PC-3 (cell line): ENCODE data around the gene ARHGAP26. TPM values are rescaled to one million over a fixed set of nuclear protein-coding genes. Genes with fewer than 3 reads are reported as not detected.

Source experiments
- ATAC-seq: fragments of 200-7000 bp; cut with Tn5 transposase; 2 replicates; pipeline ENCODE4 v1.9.1; 2020; ENCODE audit warnings: mild to moderate bottlenecking, moderate library complexity
- BruUV-seq: library from RNA; stranded (reverse); fragments of 400-500 nt; replicated peaks from 2 replicates; lab custom pipeline; 2021; lab: Mats Ljungman, UMichigan
- CTCF ChIA-PET: fragments of 300-600 bp; sonication (Branson Sonifier 250); formaldehyde crosslinking; loops from one replicate; lab custom pipeline; 2022; ENCODE audit warnings: antibody characterized with exemption; lab: Charles Lee
- POLR2A ChIA-PET: fragments of 300-600 bp; sonication (Branson Sonifier 250); formaldehyde crosslinking; loops from one replicate; lab custom pipeline; 2022; ENCODE audit warnings: antibody characterized with exemption; ENCODE audit not compliant: unreplicated experiment; lab: Charles Lee
- DNase-seq: peaks from one replicate; pipeline ENCODE4 v3.0.0-alpha.2; 2015
- H2AFZ ChIP-seq: fragments of 300-600 bp; sonication (generic); 2 replicates; pipeline ENCODE4 v1.6.0; 2016; ENCODE audit warnings: antibody characterized with exemption, low read length
- H3F3A ChIP-seq: fragments of 300-600 bp; sonication (generic); one replicate; pipeline ENCODE4 v1.6.0; 2017; ENCODE audit warnings: antibody characterized with exemption, low read length, control low read depth, mild to moderate bottlenecking; ENCODE audit not compliant: unreplicated experiment
- H3K27ac ChIP-seq: fragments of 300-600 bp; sonication (generic); 2 replicates; pipeline ENCODE4 v1.5.1; 2016; ENCODE audit warnings: mild to moderate bottlenecking, low read length
- H3K27me3 ChIP-seq: fragments of 300-600 bp; sonication (generic); 2 replicates; pipeline ENCODE4 v1.6.1; 2016; ENCODE audit warnings: low read length, mixed read lengths
- H3K36me3 ChIP-seq: fragments of 300-600 bp; sonication (generic); 2 replicates; pipeline ENCODE4 v1.6.1; 2016; ENCODE audit warnings: low read depth, mixed run types, low read length, mixed read lengths
- H3K4me1 ChIP-seq: fragments of 300-600 bp; sonication (generic); 2 replicates; pipeline ENCODE4 v1.5.1; 2016; ENCODE audit warnings: low read length; ENCODE audit not compliant: insufficient read depth
- H3K4me2 ChIP-seq: fragments of 300-600 bp; sonication (generic); 2 replicates; pipeline ENCODE4 v1.6.0; 2016; ENCODE audit warnings: low read length
- H3K4me3 ChIP-seq: fragments of 300-600 bp; sonication (generic); 2 replicates; pipeline ENCODE4 v1.5.1; 2016; ENCODE audit warnings: mild to moderate bottlenecking, low read length, mixed read lengths
- H3K79me2 ChIP-seq: fragments of 300-600 bp; sonication (generic); 2 replicates; pipeline ENCODE4 v1.6.1; 2017; ENCODE audit warnings: low read length, mixed read lengths
- H3K9ac ChIP-seq: fragments of 300-600 bp; sonication (generic); 2 replicates; pipeline ENCODE4 v1.6.0; 2016; ENCODE audit warnings: mild to moderate bottlenecking, low read length
- H3K9me2 ChIP-seq: fragments of 300-600 bp; sonication (generic); replicated peaks from 2 replicates; pipeline ENCODE4 v1.6.1; 2016; ENCODE audit warnings: mixed run types, low read length, mixed read lengths
- H3K9me3 ChIP-seq: fragments of 300-600 bp; sonication (generic); 2 replicates; pipeline ENCODE4 v1.6.1; 2016; ENCODE audit warnings: low read length, mixed read lengths
- H4K20me1 ChIP-seq: fragments of 300-600 bp; sonication (generic); 2 replicates; pipeline ENCODE4 v1.6.1; 2016; ENCODE audit warnings: low read length, mixed read lengths
- EZH2 ChIP-seq: fragments of 300-600 bp; sonication (generic); IDR thresholded peaks from one replicate; pipeline ENCODE4 v1.6.1; 2017; ENCODE audit warnings: antibody characterized with exemption, mild to moderate bottlenecking, low read length; ENCODE audit not compliant: unreplicated experiment
- EZH2phosphoT487 ChIP-seq: fragments of 300-600 bp; sonication (generic); IDR thresholded peaks from 2 replicates; pipeline ENCODE4 v1.6.1; 2018; ENCODE audit warnings: mild to moderate bottlenecking, antibody characterized with exemption, low read length, borderline replicate concordance
- intact Hi-C: fragments of 100-400 bp; cut with micrococcal nuclease; formaldehyde crosslinking; loops from 2 replicates; pipeline ENCODE4 v1.9.0; 2023
- total RNA-seq: library from RNA; depleted of rRNA; stranded (reverse); fragments of >200 nt; gene quantifications from 2 replicates; pipeline ENCODE4 v1.2.3, GENCODE V29; 2014
- TF ChIP-seq, protein P1 (sequence below): fragments of 300-600 bp; sonication (generic); conservative IDR thresholded peaks from 2 replicates; pipeline ENCODE4 v1.5.1; 2017; ENCODE audit warnings: antibody characterized with exemption, low read depth, mild to moderate bottlenecking, low read length

Gene ARHGAP26
- total RNA-seq, 1 experiment from 2014 or later: 11.7 TPM

DNA sequence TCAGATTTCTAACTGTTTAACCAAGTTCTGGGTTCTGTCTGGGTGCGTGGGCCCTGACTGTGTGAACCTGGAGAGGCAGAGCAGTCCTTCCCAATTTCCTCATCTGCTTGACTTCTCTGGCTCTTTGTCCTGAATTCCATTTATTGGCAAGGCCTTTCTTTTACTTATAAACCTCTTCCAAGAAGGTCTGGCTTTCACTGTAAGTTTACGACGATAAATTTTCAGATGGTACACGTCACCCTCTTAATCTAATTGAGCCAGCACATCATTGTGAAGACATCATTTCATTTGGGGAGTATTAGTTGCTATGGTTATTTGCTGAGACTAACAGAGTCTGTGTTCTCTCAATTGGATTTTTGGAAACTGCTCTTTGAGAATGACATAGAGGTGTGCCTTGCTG, 92.4 kb downstream of the ARHGAP26 start:
- no peaks in the 10 kb centered on the region for H3K9me2 ChIP-seq
- H3K4me1 ChIP-seq: peaks cover 13% of the 10 kb centered on the region
- no peaks in the 10 kb centered on the region for H3F3A ChIP-seq
- DNase-seq: no peak
- H3K4me2 ChIP-seq: no peak overlapping the region
- H3K27me3 ChIP-seq: no peaks in the 10 kb centered on the region
- BruUV-seq: no TSS peak
- no peak overlapping the region for H3K9ac ChIP-seq
- ATAC-seq: no peak
- ChIA-PET POLR2A (no interaction called here), CTCF (no interaction called here)
- no peak overlapping the region for H3K4me3 ChIP-seq
- no peak overlapping the region for H3K27ac ChIP-seq
- TF ChIP-seq EZH2: no peak
- TF ChIP-seq EZH2phosphoT487: no peak
- TF ChIP-seq, protein P1, sequence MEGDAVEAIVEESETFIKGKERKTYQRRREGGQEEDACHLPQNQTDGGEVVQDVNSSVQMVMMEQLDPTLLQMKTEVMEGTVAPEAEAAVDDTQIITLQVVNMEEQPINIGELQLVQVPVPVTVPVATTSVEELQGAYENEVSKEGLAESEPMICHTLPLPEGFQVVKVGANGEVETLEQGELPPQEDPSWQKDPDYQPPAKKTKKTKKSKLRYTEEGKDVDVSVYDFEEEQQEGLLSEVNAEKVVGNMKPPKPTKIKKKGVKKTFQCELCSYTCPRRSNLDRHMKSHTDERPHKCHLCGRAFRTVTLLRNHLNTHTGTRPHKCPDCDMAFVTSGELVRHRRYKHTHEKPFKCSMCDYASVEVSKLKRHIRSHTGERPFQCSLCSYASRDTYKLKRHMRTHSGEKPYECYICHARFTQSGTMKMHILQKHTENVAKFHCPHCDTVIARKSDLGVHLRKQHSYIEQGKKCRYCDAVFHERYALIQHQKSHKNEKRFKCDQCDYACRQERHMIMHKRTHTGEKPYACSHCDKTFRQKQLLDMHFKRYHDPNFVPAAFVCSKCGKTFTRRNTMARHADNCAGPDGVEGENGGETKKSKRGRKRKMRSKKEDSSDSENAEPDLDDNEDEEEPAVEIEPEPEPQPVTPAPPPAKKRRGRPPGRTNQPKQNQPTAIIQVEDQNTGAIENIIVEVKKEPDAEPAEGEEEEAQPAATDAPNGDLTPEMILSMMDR: no peak
- H3K36me3 ChIP-seq: no peaks in the 10 kb centered on the region
- intact Hi-C loops: no loop called here
- no peaks in the 10 kb centered on the region for H4K20me1 ChIP-seq
- peaks cover 14% of the 10 kb centered on the region; the same call in 1 of the 2 replicates for H3K79me2 ChIP-seq
- H2AFZ ChIP-seq: no peak overlapping the region
- H3K9me3 ChIP-seq: no peaks in the 10 kb centered on the region

DNA sequence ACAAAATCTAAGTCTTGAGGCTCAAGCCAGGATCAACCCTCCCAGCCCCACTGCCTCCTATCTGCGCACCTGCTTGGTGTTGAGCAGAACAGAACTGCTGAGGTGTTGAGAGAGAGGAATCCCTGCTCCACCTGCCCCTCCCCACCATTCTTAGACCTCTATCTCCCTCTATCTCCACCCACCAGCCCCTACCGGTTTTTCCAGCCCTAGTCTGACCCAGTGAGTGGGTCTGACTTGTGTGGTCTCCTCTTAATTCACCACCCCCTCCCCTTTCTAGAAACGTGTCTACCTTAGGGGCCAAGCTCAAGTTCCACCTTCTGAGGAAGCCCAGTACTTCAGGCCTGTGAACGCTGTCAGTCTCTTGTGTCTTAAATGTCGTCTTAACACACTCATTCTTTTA, 93.7 kb downstream of the ARHGAP26 start:
- no peaks in the 10 kb centered on the region for H3K9me3 ChIP-seq
- TF ChIP-seq EZH2 (no peak), EZH2phosphoT487 (no peak)
- TF ChIP-seq, protein P1: no peak
- no peak overlapping the region for H3K4me2 ChIP-seq
- H3K4me1 ChIP-seq: peaks cover 13% of the 10 kb centered on the region
- no peaks in the 10 kb centered on the region for H3K27me3 ChIP-seq
- H3K4me3 ChIP-seq: no peak overlapping the region
- H3K27ac ChIP-seq: no peak overlapping the region
- H4K20me1 ChIP-seq: no peaks in the 10 kb centered on the region
- no TSS peak for BruUV-seq
- no peak overlapping the region for H2AFZ ChIP-seq
- CTCF ChIA-PET: no interaction called here
- no peak overlapping the region for H3K9ac ChIP-seq
- ATAC-seq (no peak), DNase-seq (no peak)
- intact Hi-C loops: no loop called here
- POLR2A ChIA-PET: no interaction called here
- no peaks in the 10 kb centered on the region for H3F3A ChIP-seq
- no peaks in the 10 kb centered on the region for H3K36me3 ChIP-seq
- no peaks in the 10 kb centered on the region for H3K9me2 ChIP-seq
- H3K79me2 ChIP-seq: peaks cover 16% of the 10 kb centered on the region

DNA sequence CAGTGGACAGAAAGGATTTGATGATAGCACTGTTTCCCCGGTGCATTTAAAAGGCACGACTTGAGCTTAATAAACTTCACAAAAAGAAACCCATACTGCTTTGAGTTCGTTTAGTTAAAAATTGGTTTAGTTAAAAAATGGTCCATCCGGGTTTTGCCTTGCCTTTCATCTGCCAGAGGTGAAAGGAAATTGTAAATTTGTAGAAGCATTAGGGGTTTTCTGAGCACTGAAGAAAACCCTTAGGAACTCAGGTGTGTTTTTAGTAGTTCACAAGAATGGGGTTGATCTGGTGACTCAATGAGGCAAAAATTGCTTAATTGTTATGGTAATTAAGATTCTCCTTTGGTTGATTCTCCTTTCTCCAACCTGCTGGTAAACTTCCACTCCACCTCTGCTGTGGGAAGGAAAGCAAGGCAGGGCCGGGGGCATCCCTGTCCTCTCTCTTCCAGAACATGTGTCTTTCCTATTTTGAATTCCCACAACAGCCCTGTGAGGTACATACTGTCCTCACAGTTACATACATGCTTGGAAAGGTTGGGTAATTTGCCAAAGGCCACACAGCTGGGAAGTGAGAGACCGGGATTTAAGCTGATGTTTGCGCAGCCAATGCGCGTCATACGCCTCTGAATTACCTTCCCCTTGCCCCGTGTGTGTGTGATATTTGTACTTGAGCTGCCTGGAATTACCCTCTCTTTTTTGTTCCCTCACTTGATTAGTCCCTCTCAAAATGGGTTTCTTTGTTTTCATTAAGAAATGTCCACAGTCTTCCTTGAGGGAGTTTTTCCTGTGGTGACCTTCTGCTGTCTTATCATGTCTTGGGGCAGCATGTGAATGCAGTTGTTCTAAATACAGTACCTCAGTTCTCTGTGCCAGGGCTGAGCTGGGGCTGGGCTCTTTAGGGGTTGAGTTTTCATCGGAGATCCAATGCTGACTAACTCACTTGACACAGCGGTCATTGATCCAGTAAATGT, 94.4 kb downstream of the ARHGAP26 start:
- no peaks in the 10 kb centered on the region for H3F3A ChIP-seq
- H3K79me2 ChIP-seq: peaks cover 19% of the 10 kb centered on the region
- H3K9me2 ChIP-seq: no peaks in the 10 kb centered on the region
- ChIA-PET CTCF (no interaction called here), POLR2A (no interaction called here)
- no peaks in the 10 kb centered on the region for H3K36me3 ChIP-seq
- H3K4me1 ChIP-seq: peaks cover 13% of the 10 kb centered on the region
- no peaks in the 10 kb centered on the region for H3K9me3 ChIP-seq
- H4K20me1 ChIP-seq: no peaks in the 10 kb centered on the region
- DNase-seq (no peak), ATAC-seq (no peak)
- no peak overlapping the region for H3K27ac ChIP-seq
- intact Hi-C loops: no loop called here
- no peak overlapping the region for H3K9ac ChIP-seq
- TF ChIP-seq EZH2: no peak
- H3K4me2 ChIP-seq: no peak overlapping the region
- H3K4me3 ChIP-seq: no peak overlapping the region
- no peaks in the 10 kb centered on the region for H3K27me3 ChIP-seq
- BruUV-seq: no TSS peak
- H2AFZ ChIP-seq: no peak overlapping the region
